Erythroblast (primary cell): ENCODE results near the gene GPN2.

Experiments
- GATA1 ChIP-seq: IDR thresholded peaks from 2 replicates; pipeline ENCODE4 v1.6.1; 2011; ENCODE audit warnings: low read depth, mild to moderate bottlenecking, control low read depth, low read length, moderate library complexity
- POLR2A ChIP-seq: IDR thresholded peaks from 2 replicates; pipeline ENCODE4 v1.6.1; 2011; ENCODE audit warnings: mild to moderate bottlenecking, low read length

- no peak for TF ChIP-seq POLR2A
- TF ChIP-seq GATA1: no peak
Observed at GRCh38 chr1:26855636-26856035, 34.4 kb downstream of the GPN2 start.
